Neutrophil (primary cell): ENCODE measurements around the gene DOK6.

Experiments used
- H3K27ac ChIP-seq: fragments of 200-600 bp; sonication (generic); 2 replicates; pipeline ENCODE4 v1.5.1; 2016; ENCODE audit warnings: mild to moderate bottlenecking, moderate library complexity
- H3K27me3 ChIP-seq: fragments of 200-600 bp; sonication (generic); 2 replicates; pipeline ENCODE4 v1.6.0; 2016; ENCODE audit warnings: mild to moderate bottlenecking
- H3K36me3 ChIP-seq: fragments of 200-600 bp; sonication (generic); 2 replicates; pipeline ENCODE4 v1.5.1; 2017
- H3K4me1 ChIP-seq, 2 experiments: fragments of 200-600 bp in 1 of 2; sonication (generic) in 1 of 2; 1 replicate in 1 of 2; 2 replicates in 1 of 2; pipeline versions ENCODE4 v1.5.1 to v1.6.1; 2013 to 2016; ENCODE audit warnings: low read depth in 1 of 2, low read length in 1 of 2, mild to moderate bottlenecking in 1 of 2, moderate library complexity in 1 of 2; ENCODE audit not compliant: control insufficient read depth in 1 of 2, insufficient read depth in 1 of 2
- H3K4me3 ChIP-seq, 2 experiments: fragments of 200-600 bp in 1 of 2; sonication (generic) in 1 of 2; 1 replicate in 1 of 2; 2 replicates in 1 of 2; pipeline ENCODE4 v1.5.1; 2013 to 2016; ENCODE audit warnings: low read depth in 1 of 2, low read length in 1 of 2, mild to moderate bottlenecking in 1 of 2, moderate library complexity in 1 of 2
- H3K9me3 ChIP-seq: fragments of 200-600 bp; sonication (generic); 2 replicates; pipeline ENCODE4 v1.5.1; 2016
- CTCF ChIP-seq: fragments of 200-600 bp; sonication (generic); IDR thresholded peaks from 2 replicates; pipeline ENCODE4 v1.5.1; 2016; ENCODE audit warnings: antibody characterized with exemption

DOK6 gene

DNA sequence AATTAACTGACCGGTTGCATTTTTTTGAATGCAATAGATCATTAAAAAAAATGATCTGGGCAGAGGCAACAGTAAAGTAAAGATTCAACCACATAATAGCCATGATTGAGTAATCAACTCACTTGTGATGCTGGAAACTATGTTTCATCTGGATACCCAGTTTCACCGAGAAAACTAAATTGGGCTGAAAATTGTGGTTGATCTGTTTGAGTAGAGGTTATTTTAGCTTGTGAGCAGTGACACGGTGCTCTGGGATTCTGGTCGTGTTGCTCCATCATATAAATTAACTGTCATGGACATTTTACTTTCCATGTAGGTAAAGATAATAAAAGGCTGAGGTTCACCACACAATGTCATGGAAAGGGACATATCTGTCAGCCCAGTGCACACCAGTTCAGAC lies 488.3 kb downstream of the DOK6 start:
- H3K27ac ChIP-seq = no peak overlapping the region
- no peaks in the 10 kb centered on the region for H3K9me3 ChIP-seq
- no peaks in the 10 kb centered on the region for H3K36me3 ChIP-seq
- H3K4me3 ChIP-seq = no peak overlapping the region
- no peaks in the 10 kb centered on the region for H3K27me3 ChIP-seq
- TF ChIP-seq CTCF = no peak
- H3K4me1 ChIP-seq = no peaks in the 10 kb centered on the region

DNA sequence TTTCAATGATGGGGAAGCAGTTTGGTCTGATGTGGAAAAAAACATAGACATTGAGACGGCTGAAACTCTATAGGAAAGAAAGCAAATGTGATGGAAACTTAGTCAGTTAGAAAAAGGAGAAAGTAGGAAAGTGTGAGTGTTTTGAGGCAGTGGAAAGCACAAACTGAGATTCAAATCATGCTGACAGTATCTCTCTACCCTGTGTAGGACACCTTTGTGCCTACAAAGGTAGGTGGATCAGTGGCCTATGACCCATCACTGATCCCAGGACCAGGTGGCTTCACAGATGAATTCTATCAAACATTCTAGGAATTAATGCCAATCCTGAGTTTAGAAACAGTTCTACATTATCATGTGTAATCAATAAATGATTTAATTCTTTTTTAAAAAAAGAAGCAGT lies 489.9 kb downstream of the DOK6 start:
- TF ChIP-seq CTCF = no peak
- no peaks in the 10 kb centered on the region for H3K4me1 ChIP-seq
- H3K36me3 ChIP-seq = no peaks in the 10 kb centered on the region
- no peaks in the 10 kb centered on the region for H3K9me3 ChIP-seq
- H3K4me3 ChIP-seq = no peak overlapping the region
- H3K27me3 ChIP-seq = no peaks in the 10 kb centered on the region
- H3K27ac ChIP-seq = no peak overlapping the region

- Histone ChIP-seq H3K4me3 (no peak overlapping the region), H3K27ac (no peak overlapping the region), H3K4me1 (no peaks in the 10 kb centered on the region), H3K27me3 (no peaks in the 10 kb centered on the region), H3K36me3 (no peaks in the 10 kb centered on the region), H3K9me3 (no peaks in the 10 kb centered on the region)
- TF ChIP-seq CTCF = no peak
Observed at GRCh38 chr18:69894467-69894866, 493.8 kb downstream of the DOK6 start.

- Histone ChIP-seq H3K9me3 (no peaks in the 10 kb centered on the region), H3K36me3 (no peaks in the 10 kb centered on the region), H3K4me1 (no peaks in the 10 kb centered on the region), H3K4me3 (no peak overlapping the region), H3K27me3 (no peaks in the 10 kb centered on the region), H3K27ac (no peak overlapping the region)
- TF ChIP-seq CTCF = no peak
Observed at GRCh38 chr18:69895066-69896047, 494.7 kb downstream of the DOK6 start.

- Histone ChIP-seq H3K27ac (no peak overlapping the region), H3K27me3 (no peaks in the 10 kb centered on the region), H3K36me3 (no peaks in the 10 kb centered on the region), H3K4me3 (no peak overlapping the region), H3K9me3 (no peaks in the 10 kb centered on the region), H3K4me1 (no peaks in the 10 kb centered on the region)
- TF ChIP-seq CTCF = no peak
Observed at GRCh38 chr18:69897397-69898108, 496.9 kb downstream of the DOK6 start.
